Retinal pigment epithelial cell (primary cell): ENCODE measurements around the gene SEC14L6.
A peak's percentile ranks its signal among the peaks of the same experiment; 100 is the strongest.
"Not testable (repeated sequence)": the region's sequence is repeated elsewhere in the genome, so short reads cannot be mapped to it uniquely, and the experiment has no call there.

Experiments used
- DNase-seq: peaks from one replicate; pipeline ENCODE4 v3.0.0-alpha.2; 2010; ENCODE audit warnings: low read depth
- H3K4me3 ChIP-seq: 2 replicates; pipeline ENCODE4 v1.5.1; 2011; ENCODE audit warnings: mild to moderate bottlenecking, low read length, control low read depth, moderate library complexity
- TF ChIP-seq, protein P1 (sequence below): conservative IDR thresholded peaks from 2 replicates; pipeline ENCODE4 v1.5.1; 2011; ENCODE audit warnings: low read depth, low read length, control low read depth, inconsistent platforms

The SEC14L6 gene

DNA sequence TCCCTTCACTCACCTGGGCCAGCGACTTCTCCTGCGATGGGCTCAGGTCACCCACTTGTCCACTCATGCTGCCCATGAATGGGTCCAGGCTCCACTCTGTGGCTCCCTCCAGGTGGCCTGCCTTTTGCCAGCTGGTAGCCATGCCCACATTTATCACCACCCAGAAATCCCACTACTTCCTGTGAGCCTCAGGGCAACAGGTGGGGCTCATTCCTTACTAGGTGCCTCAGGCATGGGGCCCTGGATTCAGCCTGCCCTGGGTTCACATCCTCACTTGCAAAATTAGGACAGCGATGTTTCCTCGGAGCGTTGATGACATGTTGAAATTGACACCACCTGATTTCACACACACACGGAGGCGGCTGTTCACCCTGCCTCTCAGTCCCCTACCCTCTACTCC is at the start of gene SEC14L6:
Gene SEC14L6 (minus strand): TSS at position 126 of the 400 bp plus-strand sequence. CDS start 59 bp downstream, at position 67.
- H3K4me3 ChIP-seq = no peak within 1 kb of the TSS
- TF ChIP-seq, protein P1, sequence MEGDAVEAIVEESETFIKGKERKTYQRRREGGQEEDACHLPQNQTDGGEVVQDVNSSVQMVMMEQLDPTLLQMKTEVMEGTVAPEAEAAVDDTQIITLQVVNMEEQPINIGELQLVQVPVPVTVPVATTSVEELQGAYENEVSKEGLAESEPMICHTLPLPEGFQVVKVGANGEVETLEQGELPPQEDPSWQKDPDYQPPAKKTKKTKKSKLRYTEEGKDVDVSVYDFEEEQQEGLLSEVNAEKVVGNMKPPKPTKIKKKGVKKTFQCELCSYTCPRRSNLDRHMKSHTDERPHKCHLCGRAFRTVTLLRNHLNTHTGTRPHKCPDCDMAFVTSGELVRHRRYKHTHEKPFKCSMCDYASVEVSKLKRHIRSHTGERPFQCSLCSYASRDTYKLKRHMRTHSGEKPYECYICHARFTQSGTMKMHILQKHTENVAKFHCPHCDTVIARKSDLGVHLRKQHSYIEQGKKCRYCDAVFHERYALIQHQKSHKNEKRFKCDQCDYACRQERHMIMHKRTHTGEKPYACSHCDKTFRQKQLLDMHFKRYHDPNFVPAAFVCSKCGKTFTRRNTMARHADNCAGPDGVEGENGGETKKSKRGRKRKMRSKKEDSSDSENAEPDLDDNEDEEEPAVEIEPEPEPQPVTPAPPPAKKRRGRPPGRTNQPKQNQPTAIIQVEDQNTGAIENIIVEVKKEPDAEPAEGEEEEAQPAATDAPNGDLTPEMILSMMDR = no peak
- no peak for DNase-seq

DNA sequence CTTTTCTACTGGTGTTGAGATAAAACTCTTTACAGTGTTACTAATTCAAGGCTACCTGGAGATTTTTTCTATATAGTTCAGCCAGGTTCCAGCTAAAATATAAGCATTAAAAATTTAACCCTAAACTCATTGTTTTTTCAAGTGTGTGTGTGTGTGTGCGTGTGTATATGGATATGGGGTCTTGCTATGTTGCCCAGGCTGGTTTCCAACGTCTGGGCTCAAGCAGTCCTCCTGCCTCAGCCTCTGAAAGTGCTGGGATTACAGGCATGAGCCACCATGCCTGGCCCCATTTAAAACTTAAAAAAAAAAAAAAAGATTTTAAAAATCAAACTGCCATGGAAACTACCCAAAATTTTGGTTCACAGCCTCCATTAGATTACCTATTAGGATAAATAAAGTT is 49.7 kb upstream of the SEC14L6 start:
- H3K4me3 ChIP-seq = no peak overlapping the region
- no peak for DNase-seq
- TF ChIP-seq, protein P1 = no peak

DNA sequence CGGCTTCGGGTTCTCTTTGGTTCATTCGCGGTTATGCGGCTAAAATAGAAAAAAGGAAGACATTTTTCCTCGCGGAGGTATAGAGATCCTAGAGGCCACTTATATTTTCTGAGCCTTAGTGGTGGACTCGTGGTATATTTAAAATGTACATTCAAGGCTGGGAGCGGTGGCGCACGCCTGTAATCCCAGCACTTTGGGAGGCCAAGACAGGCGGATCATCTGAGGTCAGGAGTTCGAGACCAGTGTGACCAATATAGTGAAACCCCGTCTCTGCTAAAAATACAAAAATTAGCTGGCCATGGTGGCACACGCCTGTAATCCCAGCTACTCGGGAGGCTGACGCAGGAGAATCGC is 45.8 kb upstream of the SEC14L6 start:
- H3K4me3 ChIP-seq = peak overlapping the region; percentile 26
- not testable (repeated sequence) for DNase-seq

DNA sequence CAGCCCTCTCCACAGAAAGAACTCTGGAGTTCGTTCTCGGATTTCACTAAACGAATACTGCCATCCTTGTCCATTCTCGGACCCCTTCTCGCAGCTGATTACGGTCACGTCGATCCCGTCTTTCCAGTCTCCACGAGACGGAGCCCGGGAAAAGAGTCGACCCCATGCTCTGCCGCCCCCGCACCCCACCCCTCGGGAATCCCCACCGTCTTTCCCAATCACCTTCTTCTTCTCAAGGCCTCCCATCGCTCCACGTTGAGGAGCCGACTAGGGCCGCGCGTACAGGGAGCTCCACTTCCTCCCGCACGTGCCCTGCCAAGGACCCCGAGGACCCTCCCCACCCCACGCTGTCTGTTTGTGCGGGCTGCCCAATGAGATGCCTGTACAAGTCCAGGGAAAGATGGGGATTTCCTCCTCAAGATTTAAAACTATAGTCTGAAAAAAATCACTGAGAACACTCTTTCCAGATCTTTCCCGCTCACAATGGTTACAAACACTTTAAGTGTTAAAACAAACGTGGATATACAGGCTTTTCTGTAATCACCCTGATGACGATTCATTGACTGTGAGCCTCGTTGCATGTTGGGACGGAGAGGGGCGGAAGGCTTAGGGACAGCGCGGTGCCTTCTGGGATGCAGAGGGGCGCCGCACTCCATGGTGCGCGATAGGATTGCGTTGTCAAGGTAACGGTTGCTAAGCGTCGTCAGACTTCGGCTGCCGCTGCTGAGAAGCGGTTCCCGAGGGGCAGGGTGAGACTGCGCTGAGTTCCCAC is 45.2 kb upstream of the SEC14L6 start, which contains the start of gene PES1:
Gene PES1 (minus strand): TSS at position 323 of the 772 bp plus-strand sequence. CDS start 77 bp downstream, at position 246.
- peak within 1 kb of the TSS; percentile 84 for H3K4me3 ChIP-seq
- TF ChIP-seq, protein P1 = no peak
- peak; percentile 97 for DNase-seq

DNA sequence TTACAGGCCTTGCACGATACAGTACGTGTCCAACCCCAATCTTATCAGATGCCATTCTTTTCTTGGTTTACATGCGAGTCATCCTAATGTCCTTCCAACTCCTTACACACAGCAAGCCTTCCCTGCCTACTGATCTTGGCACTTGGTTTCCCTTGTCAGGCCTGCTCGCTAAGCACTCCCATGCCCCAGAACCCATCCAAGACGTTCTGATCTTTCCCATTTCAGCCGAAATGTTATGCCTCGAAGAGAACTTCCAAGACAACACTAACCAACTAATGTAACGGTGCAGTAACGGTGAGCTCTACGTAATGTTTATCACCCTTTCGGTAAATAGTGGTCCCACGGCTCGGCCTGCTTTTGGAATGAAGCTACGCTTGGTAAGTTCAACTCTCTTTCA is 44.6 kb upstream of the SEC14L6 start:
- TF ChIP-seq, protein P1 = no peak
- H3K4me3 ChIP-seq = peak overlapping the region; percentile 84
- DNase-seq = no peak

DNA sequence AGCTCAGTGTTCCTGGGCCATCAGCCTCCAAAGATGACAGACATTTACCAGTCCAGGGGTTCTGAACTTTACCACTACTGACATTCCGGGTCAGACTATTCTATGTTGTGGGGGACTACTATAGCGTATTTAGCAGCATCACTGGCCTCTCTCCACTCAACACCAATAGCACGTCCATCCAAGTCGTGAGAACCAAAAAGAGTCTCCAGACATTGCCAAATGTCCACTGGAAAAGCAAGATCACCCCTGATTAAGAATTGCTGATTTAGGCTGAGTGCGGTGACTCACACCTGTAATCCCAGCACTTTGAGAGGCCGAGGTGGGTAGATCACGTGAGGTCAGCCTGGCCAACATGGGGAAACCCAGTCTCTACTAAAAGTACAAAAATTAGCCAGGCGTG is 39.9 kb upstream of the SEC14L6 start:
- H3K4me3 ChIP-seq = no peak overlapping the region
- TF ChIP-seq, protein P1 = no peak
- DNase-seq = no peak

DNA sequence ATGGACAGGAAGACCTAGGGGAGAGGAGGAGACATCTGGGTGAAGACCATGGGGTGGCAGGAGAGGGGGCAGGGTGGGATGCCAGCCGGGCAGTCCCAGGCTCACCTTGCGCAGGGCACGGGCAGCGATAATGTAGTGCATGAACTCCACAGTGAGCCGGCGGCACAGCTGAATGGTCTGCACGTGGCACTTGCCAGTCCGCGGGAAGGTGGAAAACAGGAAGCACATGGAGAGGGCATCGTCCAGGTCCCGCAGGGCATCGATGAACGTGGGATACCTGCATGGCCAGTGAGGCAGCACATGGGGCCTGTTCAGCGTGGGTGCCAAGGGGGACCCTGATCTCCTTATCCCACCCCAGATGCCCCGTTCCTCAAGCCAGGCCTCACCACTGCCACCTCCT is 37.9 kb upstream of the SEC14L6 start:
- H3K4me3 ChIP-seq = no peak overlapping the region
- TF ChIP-seq, protein P1 = no peak
- DNase-seq = no peak
